HG02759 (cell line): ENCODE measurements around the gene TNFRSF1A.

Experiments used
- ATAC-seq: cut with Tn5 transposase; IDR thresholded peaks from one replicate; pipeline ENCODE4 v1.9.1; 2021; ENCODE audit warnings: mild to moderate bottlenecking, moderate library complexity; ENCODE audit not compliant: unreplicated experiment

TNFRSF1A gene

DNA sequence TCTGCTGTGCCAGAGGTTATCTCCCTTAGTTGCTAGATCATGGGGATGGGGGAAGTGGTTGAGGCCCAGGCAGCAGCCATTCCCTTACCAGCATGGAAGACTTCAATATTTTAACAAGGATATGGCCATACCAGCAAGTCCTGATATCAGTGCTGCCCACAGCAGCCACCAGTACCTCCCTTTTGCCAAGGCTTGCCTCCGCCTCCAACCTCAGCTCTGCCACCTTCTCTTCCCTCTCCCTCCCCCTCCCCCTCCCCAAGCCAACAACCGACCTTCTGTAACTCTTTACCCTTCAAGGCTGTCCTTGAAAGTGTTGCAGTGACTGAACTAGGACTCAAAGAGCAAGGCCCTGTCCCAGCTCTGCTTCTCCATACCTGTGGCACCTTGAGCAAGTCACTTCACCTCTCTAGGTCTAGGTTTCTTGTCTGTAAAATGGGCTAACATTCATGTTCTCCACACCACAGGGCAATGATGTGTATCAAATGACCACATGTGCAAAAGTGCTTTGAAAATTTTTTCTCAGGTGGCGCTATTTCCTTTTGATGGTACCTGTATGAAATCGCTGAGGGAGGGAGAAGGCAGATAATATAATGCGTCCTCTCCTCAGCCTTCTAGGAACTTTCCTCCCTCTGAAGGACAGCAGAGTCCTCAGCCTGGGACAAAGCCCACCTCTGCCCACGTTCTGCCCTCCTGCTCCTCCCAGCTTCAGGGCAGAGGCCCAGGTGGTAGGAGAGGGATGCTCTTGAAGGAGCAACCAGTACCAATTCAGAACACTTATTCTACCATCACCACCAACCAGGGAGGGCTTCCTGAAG lies 16.7 kb downstream of the TNFRSF1A start:
- ATAC-seq, result no peak

DNA sequence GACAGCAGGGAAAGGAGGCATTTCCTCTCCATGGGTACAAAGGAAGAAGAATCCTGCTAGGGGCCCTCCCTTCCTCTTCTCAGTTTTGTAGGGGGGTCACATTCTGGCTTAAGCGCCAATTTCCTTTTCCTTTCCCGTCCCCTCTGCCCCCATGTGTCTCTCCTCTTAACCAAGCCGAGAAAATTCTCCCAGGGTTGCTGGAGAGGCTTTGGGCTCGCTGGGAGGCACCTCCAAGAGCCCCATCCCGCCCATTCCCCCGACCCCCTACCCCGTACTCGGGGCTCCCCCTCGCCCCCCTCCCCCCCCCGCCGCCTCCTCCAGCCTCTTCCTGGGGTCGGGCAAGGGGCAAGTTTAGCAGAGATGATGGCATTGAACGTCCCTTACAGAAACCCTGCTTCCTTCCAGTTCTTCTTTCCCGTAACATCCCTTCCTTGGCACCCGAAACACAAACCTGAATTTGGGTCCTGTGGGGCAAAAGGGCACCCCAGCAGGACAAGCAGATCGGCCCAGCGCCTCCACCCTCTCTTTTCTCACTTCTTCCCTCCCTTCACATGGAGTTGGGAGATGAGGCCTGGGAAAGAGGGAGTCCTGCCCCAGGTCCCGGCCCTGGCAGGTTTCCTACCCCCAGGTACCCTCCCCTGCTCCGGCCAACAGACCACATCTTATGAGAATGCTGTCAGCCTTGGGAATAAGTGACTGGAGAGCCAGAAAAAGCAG lies 17.7 kb downstream of the TNFRSF1A start:
- ATAC-seq, result no peak

DNA sequence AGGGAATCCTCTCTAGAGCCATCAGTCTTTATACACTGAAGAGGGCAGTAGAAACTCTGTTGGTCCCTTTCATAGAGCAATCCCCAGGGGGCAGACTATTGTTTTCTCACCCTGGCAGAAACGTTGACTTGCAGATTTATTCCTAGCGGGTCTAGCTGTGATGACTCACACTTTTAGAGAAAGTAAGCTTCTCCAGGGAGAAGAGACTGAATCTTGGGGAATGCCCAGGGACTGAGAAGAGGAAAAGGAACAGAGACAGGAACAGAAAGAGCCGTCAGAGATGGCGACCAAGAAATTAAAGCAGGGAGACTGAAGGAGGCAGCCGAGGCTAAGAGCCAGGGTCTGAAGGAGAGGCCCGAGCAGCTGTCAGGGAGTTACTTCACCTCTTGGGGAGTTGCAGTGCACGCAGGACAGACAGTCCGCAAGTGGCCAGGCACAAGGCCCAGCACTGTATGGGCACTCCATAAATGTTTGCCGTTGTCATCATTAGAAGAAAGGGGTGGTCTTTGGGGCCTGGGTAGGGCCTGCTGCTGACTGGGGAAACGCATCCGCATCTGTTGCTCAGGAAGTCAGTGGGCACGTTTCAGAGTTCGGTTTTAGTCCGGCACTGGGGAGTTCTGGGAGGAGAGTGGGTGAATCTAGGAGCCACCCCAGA lies 18.4 kb downstream of the TNFRSF1A start:
- ATAC-seq, result no peak

DNA sequence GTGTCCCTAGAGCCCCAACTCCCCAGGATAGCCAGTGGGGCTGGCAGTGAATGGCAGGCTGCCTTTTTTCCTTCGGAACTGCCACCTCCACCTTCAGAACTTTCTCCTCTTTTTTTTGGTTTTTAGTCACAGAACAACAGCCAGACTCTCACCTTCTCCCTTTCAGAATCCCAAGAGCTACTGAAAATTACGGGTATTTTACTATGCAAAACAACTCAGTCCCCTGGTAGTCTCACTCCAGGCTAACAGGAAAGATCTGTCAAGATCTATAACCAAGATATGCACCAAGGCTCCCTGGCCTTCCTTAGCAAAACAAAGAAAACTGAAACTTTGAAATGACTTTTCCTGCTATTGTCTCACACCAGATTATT lies 18.9 kb downstream of the TNFRSF1A start:
- ATAC-seq, result no peak

DNA sequence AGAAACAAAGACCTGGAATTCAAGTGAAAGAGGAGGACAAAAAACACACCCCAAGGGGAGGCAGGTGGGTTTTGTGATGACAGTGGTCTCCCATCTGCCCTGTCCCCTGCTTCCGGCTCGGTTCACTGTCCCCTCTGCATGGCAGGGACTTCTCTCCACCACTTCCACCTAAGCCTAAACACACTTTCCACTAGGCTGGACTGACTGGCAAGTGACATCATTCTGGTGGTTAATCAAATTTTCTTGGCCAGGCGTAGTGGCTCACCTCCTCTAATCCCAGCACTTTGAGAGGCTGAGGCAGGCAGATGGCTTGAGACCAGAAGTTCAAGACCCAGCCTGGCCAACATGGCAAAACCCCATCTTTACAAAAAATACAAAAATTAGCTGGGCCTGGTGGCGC lies 19.5 kb downstream of the TNFRSF1A start:
- ATAC-seq, result no peak

DNA sequence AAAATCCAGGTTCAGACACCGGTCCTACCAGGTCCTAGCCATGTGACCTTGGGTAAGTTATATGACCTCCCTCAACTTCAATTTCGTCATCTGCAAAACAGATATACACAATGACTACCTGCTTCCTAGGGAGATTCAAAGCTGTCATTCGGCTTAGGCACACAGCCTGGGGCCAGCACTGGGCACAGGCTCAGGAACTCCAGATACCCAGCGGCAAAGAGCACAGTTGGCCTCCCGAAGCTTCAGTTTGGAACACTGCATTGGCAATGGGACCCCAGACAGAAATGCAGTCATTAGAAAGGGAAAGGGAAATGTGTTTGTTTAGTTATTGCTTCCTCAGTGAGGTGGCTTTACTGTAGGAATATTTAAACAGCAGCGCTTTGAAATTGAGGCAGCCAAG lies 20.0 kb downstream of the TNFRSF1A start:
- ATAC-seq, result no peak

DNA sequence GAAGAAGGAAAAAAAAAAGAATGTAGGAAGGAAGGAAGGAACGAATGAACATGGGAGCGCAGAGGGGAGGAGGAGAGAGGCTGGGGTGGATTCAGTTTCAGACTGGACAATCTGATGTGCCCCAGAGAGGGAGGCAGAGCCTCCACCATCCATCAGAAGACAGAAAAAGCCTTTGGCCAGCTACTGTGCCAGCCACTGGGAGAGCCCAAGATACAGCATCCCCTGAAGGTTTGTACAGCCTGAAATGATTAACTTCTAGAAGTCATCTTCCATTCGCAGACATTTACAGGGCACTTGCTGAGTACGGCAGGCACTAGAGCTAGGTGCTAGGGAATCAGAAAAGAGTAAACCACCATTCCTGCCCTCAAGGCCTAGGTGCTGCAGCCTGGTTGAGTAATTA lies 22.4 kb downstream of the TNFRSF1A start:
- no peak for ATAC-seq

DNA sequence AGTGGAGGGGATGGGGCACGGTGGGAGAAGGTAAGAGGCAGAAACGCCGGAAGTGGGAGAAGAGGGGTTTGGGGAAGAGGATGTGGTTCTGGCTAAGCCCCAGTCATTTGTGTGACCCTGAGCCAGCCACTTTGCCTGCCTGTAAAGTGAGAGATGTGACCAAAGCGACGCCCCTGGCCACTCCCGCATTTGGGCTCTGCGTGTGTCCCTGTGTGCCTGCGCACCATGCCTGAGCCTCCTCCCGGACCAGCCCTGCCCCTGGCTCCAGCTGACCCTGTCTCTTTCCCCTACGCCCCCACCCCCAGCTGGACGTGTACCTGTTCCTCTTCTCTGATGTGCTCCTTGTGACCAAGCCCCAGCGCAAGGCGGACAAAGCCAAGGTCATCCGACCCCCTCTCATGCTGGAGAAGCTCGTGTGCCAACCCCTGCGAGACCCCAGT lies 23.4 kb downstream of the TNFRSF1A start:
- ATAC-seq, result no peak

DNA sequence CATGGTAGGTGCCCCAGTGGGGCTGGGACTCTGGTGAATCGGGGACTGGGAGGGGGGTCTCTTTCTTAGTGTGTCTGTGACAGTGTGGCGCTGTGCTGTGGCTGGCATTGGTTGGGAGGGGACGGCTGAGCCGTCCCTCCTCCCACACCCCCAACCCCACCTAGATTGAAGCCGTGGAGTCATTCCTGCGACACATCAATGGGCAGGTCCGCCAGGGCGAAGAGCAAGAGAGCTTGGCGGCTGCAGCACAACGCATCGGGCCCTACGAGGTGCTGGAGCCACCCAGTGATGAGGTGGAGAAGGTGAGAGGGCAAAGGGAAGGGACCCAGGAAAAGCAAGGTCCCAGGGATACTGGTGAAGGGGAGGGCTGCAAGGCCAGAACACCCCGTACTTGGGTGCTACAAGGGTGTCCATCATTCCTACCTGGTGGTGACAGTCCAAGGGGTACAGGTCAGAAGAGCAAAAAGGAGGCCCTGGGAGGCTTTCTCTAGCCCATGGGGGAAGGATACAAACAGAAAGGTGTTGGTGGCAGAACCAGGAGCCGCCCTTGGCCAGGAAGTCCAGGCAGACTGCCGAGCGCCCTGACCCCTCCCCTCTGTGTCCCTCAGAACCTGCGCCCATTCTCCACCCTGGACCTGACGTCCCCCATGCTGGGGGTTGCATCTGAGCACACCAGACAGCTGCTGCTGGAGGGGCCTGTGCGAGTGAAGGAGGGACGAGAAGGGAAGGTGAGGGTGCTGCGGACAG lies 24.0 kb downstream of the TNFRSF1A start:
- no peak for ATAC-seq

DNA sequence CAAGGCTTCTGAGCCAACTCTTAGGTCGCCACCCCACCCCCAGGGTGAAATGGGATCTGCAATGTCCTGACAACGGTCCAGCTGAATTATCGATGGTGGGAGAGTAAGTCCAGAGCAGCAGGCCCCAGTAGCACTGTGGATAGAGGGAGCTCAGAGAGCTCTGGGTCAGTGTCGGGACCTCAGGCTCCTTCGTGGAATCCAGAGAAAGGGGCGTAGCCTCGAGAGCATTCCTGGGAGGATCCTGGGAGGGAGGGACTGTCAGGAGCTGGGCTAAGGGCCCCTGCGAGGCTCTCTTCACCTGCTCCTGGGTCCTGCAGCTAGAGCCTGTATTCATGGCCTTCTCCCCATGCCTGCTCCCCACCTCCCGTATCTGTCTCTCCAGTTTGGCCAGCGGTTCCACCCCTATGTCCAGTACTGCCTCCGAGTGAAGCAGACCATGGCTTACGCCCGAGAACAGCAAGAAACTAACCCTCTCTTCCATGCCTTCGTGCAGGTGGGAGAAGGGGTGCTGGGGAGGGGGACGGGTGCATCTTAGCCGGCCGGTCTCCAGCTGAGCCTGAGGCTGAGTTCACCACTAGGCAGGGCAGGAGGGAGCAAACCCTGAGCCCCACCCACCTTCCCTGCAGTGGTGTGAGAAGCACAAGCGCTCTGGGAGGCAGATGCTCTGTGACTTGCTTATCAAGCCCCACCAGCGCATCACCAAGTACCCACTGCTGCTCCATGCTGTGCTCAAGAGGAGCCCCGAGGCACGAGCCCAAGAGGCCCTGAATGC lies 24.8 kb downstream of the TNFRSF1A start:
- no peak for ATAC-seq

DNA sequence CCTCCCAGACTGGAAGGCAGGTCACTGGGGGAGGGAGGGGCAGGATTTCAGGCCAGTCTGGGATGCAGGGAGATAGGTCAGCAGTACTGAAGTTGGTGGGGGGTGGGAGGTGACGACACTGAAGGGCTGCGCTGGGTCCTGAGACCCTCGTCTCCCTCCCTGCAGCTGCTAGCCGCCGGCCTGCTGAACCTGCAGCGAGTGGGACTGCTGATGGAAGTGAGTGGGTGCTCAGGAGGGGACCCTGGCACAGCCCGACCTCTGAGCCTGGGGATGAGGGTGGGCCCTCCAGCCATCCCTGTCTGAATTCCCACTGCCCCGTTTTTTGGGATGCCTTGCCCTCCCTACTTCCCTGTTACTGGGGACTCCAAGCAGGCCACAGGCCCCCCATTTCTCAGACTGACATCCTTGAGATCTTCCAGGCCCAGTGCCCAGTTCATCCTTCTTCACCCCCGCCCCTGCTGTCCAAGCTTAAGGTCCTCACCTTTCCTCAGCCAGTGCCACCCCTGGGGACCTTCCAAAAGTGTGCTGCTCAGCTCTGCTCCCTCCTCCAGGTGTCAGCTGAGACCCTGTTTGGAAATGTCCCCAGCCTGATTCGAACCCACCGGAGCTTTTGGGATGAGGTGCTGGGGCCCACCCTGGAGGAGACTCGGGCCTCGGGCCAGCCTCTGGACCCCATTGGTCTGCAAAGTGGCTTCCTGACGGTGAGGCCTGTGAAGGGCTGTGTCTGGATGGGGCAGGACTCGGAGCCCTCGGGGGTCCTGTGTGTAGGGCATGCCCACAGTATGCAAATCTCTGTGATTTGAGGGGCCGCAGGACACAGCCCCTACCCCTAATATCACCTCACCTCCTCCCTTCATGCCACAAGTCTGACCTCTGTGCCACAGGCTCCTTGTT lies 25.9 kb downstream of the TNFRSF1A start:
- ATAC-seq, result no peak

DNA sequence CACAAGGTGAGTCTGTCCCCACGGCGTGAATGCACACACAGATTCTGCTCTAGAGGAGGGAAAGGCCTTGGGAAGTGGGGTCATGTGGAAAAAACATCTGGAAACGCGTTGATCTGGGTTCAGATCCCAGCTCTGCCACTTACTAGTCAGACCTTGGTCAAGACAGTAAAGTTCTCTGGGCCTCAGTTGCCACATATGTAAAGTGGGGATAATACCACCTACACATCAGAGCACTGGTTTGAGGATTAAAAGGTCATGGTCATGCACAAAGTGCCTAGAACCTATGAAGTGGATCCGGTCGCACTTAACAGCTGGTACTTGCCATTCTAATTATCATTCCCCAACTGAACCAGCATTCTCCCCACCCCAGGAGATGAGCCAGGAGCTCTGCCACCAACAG lies 26.7 kb downstream of the TNFRSF1A start:
- no peak for ATAC-seq

DNA sequence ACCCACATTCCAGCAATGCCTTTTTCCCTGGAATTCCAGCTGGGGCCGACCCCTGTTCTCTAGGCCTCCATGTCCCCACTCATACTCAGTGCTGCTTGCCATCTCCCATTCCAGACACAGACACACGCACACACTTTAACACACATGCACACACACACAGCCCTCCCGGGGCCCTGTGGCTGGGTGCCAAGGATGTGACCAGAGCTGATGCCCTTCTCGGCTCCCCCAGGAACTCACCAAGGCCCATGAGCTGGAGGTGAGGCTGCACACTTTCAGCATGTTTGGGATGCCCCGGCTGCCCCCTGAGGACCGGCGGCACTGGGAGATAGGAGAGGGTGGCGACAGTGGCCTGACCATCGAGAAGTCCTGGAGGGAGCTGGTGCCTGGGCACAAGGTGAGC lies 27.1 kb downstream of the TNFRSF1A start:
- no peak for ATAC-seq

DNA sequence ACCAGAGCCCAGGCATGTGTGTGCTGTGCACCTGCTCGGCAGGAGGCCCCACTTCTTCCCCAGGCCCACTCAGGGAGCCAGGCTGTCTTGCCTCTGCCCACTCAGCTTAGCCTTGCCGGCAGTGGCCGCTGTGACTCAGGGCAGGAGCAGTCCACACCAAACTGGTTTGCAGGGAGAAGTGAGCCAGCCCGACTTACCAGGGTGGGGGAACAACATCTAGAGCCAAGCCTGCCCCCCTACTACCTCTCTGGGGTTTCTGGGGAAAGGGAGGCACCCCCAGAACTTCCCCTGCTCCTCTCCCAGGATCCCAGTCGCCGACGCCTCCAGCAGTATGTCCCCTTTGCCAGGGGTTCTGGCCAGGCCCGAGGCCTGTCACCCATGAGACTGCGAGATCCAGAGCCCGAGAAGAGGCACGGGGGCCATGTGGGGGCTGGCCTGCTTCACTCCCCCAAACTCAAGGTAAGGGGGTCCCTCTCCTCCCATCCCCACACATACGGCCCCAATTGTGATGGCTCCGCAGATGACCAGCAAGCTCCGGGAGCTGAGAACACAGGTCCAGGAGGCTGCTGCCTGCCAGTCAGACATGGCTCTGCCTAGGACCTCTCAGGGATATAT lies 28.4 kb downstream of the TNFRSF1A start:
- no peak for ATAC-seq

DNA sequence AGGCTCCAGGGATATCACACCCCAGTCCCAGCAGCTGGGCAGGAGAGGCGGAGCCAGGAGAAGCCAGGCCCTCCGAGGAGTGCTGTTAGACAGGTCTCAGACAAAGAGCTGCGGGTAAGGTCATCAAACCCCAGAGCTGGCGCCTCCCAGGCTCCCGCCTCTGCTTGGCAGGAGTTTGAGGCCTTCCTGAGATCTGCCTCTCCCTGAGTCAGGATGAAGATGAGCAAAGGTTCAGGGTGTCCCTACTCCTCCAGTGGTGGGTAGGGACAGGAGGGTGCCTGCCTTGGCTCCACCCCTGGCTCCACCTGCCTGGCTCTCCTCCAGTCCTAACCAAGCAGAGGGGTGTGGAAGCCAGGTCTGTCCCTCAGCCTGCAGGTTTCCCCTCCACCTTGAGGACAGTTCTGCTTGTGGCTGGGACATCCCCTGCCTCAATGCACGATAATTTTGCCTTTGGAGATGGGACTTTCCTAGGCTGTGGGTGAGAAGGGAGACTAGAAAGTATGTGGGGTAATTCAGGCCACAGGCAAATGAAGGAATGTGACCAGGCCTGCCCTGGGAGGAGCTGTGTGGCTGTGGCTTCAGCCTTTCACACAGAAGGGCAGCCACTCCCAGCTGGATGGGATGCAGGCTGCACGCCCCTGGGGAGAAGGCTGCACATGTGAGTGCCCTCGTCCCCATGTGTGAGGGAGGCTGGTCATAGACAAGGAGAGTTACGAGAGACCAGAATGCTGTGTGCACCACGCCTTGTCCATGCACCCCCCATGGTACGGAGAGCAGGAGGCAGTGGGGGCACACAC lies 29.1 kb downstream of the TNFRSF1A start:
- ATAC-seq, result peak; percentile 68

DNA sequence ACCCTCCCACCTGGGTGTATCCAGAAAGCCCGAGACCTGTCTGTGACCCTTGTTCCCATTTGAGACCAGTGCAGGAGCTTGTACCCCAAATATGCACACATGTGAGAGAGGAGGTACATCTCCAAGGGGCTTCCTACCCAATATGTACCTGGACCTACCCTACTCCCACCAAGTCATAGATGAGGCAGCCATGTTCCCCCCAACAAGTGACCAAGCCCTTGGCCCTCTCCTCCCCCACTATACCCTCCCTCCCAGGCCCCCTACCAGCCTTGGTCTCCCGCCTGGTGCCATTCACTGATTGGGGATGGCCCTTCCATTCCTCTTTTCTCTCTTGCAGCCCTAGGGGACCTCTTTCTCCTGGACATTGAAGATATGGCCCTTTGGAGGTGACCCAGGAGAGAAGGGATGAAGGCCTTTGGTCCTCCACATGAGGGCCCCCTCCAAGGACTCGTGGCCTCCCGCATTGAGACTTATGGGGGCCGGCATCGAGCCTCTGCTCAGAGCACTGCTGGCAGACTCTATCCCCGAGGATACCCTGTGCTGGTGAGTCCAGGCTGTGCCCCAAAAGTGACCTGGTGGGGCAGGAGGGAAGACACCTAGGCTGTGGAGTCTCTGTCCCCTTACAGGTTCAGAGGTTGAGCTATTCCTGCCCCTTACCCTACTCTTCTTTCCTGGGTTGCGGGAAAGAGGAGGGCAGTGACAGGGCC lies 29.9 kb downstream of the TNFRSF1A start:
- no peak for ATAC-seq

DNA sequence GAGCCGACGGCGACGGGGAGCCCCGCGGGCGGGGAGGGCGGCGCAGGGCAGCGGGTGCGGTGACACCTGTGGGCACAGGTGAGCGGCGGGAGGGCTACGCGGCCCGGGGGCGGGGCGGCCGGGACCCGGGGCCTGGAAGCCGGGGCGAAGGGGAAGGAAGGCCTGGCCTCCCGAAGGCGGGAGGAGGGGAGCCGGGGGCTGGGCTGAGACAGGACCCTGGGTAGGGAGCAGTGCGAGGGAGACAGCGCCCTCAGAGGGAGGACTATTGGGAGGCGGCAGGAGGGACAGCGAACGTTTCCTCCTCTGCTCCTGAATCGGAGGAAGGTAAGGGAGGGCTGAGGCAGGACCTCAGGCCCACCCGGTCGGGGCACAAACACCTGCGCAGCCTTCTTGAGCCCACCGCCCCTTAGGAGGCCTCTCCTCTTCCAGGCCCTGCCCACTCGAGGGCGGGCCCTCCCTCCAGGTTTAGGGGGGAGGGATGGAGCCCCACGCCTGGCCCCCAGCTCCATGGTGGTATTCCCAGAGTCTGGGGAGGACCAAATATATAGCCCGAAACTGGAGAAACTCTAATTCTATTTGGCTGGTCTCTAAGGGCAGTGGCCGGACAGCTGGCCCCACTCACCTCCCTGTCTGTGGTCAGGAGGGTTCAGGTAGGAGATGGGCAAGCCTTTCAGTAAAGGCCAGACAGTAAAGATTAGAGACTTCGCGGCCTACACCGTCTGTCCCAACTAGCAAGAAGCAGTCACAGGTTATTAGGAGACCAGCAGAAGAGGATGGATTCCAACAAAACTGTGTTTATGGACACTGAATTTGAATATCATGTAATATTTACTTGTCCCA lies 30.9 kb downstream of the TNFRSF1A start:
- no peak for ATAC-seq
